NCI-H69 (cell line): ENCODE data around the gene N4BP2L2.

Experiments used
- DNase-seq: peaks from one replicate; lab custom pipeline; 2025; lab: John Stamatoyannopoulos, UW

N4BP2L2 gene

DNA sequence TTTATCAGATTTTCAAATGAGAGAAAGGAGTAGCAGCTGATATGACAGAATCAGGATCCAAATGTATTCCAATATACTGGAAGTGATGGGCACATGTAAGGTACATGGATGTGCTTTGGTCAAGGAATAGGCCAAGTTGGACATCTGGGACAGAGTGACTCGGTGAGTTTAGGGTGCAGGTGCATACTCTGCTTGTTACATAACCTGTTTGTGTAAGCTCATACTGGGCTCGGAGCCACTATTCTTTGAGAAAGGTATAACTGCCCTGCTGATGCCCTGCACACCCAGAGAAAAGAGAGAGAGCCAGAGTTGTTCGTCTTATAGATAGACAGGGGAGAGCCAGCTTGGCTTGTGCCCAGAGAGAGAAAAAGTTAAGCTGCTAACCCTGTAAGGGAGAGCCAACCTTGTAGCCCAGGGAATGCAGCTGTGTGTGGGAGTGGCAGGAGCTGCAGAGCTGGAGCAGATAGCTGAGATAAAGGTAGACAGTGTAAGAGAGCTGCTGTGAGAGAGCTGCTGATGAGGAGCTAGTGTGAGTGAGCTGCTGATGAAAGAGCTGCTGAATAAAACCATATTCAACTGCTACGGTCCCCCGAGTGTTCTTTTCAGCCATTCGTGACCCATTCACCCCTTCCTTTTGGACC is 70.0 kb downstream of the N4BP2L2 start:
- DNase-seq = no peak

- no peak for DNase-seq
Measured at GRCh38 chr13:32456591-32456990, 82.0 kb downstream of the N4BP2L2 start.

- DNase-seq = no peak
Measured at GRCh38 chr13:32455594-32455903, 83.0 kb downstream of the N4BP2L2 start.

GRCh38 chr13:32454886-32455593 is 83.6 kb downstream of the N4BP2L2 start:
- no peak for DNase-seq

- no peak for DNase-seq
Measured at GRCh38 chr13:32453981-32454380, 84.6 kb downstream of the N4BP2L2 start.

GRCh38 chr13:32448972-32449371 is 89.6 kb downstream of the N4BP2L2 start:
- no peak for DNase-seq

GRCh38 chr13:32447894-32448623 is 90.5 kb downstream of the N4BP2L2 start:
- no peak for DNase-seq

GRCh38 chr13:32446773-32447465 is 91.7 kb downstream of the N4BP2L2 start:
- no peak for DNase-seq

GRCh38 chr13:32446220-32446619 is 92.4 kb downstream of the N4BP2L2 start:
- no peak for DNase-seq

DNA sequence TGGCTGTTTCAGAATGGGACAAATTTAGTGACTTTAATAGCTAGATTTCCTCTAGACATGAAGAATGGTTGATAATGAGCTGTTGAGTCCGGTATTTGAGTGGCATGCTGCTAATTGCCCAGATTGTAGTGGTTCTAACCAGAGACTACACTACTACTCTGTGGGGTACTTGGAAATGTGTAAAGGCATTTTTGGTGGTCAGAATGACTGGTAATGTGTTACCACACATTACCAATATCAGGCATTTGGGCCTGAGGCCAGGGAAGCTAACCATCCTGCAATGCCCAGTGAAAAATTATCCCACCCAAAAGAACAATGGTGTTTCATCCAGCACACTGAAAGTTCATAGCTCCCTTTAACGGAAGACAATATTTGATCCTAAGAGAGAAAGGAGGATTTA is 93.1 kb downstream of the N4BP2L2 start:
- DNase-seq = no peak

- DNase-seq = peak; percentile 4
Measured at GRCh38 chr13:32443111-32443510, 95.5 kb downstream of the N4BP2L2 start.

- no peak for DNase-seq
Measured at GRCh38 chr13:32438871-32439270, 99.7 kb downstream of the N4BP2L2 start.

- DNase-seq = peak; percentile 39
Measured at GRCh38 chr13:32432856-32433255, 105.7 kb downstream of the N4BP2L2 start.

- no peak for DNase-seq
Measured at GRCh38 chr13:32431361-32431760, 107.2 kb downstream of the N4BP2L2 start.

DNA sequence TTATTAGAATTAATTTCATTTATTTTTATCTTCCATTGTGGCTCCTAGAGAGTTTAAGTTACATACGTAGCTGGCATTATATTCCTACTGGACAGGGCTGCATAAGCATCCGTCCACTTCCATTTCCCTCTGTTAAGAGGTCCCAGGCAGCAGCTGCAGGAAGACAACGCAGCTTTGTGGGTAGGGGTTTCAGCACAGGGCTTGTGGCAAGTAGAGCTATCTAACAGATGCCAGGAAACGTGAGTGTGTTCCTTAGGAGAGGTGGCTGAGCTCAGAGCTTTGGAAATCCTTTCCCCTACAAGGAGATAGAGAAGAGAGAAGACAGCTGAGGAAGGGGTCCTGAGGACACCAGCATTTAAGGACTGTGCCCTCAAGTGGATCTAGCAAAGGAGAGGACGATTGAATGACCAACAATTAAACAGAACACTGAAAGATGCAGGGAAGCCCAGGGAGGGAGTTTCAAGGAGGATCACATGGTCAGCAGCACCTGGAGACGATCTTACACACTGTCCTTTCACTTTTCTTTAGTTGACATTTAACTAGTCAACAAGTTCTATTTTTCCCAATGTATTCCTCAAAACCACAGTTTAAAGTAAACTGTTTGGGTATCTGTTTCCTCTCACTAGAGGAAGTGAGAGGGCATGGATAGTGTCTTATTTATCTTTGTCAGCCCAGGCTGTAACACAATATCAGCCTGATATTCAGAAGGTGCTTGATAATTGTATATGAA is 108.4 kb downstream of the N4BP2L2 start:
- no peak for DNase-seq

- no peak for DNase-seq
Measured at GRCh38 chr13:32429433-32429909, 109.1 kb downstream of the N4BP2L2 start.

GRCh38 chr13:32428581-32429432 is 109.8 kb downstream of the N4BP2L2 start:
- no peak for DNase-seq

- peak; percentile 81 for DNase-seq
Measured at GRCh38 chr13:32427852-32428580, 110.6 kb downstream of the N4BP2L2 start, which contains the start of gene N4BP2L1. Gene N4BP2L1 (minus strand): TSS chr13:32428130. CDS start chr13:32428082, 48 bp downstream.

DNA sequence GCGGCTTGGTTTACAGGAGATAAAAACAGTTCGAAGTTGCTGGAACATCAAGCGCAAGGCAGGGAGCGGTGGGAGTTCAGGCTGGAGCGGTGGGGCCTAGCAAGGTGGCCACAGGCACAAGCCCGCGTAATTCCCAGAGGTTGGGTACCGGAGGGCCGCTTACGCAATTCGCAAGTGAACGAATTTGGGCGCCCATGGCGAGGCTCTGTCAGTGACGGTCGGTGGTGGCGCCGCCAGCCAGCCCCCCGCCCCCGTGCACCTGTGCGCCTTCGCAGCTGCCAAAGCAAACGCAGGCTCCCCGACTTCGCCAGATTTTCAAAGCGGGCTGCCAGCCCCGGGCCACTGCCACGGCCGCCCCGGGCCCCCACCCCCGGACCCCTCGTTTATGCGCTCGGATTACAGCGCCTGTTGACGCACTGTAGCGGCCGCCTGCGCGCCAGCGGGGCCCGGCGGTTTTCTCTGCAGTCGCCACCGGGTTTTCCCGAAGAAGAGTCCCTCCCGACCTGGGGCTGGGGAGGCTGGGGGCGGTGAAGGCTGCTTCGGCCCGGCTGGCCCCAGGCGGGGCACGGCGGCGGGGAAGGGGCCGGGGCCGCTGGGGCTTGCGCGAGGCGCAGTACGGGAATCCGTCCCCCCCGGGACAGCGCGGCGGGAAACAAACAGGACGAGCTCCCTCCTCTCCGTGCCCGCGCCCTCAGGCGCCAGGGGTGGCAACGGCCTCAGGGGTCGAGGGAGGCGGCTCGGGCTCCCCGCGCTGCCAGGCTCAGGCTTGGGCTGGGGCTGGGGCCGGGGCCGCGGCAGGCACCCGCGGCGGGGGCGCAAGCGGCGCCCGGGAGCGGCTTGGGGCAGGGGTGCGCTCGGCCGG is 111.4 kb downstream of the N4BP2L2 start:
- peak; percentile 82 for DNase-seq
